IPS DF 4.7 (cell line): ENCODE data around the gene KCNJ8.

Source experiments
- DNase-seq: peaks from one replicate; pipeline ENCODE4 v3.0.0-alpha.2; 2013; ENCODE audit warnings: low spot score; ENCODE audit errors: extremely low read depth

Gene KCNJ8

GRCh38 chr12:21715386-21715785 lies 59.1 kb downstream of the KCNJ8 start:
- DNase-seq: no peak
